ENCODE results near the gene PI4KA. TPM values are rescaled to one million over a fixed set of nuclear protein-coding genes. Genes with fewer than 3 reads are reported as not detected.

Gene PI4KA
- total RNA-seq = 100 to 1,000 TPM in 1 of 2 donors, 10 to 100 TPM in 1; 85.4 to 112 TPM

DNA sequence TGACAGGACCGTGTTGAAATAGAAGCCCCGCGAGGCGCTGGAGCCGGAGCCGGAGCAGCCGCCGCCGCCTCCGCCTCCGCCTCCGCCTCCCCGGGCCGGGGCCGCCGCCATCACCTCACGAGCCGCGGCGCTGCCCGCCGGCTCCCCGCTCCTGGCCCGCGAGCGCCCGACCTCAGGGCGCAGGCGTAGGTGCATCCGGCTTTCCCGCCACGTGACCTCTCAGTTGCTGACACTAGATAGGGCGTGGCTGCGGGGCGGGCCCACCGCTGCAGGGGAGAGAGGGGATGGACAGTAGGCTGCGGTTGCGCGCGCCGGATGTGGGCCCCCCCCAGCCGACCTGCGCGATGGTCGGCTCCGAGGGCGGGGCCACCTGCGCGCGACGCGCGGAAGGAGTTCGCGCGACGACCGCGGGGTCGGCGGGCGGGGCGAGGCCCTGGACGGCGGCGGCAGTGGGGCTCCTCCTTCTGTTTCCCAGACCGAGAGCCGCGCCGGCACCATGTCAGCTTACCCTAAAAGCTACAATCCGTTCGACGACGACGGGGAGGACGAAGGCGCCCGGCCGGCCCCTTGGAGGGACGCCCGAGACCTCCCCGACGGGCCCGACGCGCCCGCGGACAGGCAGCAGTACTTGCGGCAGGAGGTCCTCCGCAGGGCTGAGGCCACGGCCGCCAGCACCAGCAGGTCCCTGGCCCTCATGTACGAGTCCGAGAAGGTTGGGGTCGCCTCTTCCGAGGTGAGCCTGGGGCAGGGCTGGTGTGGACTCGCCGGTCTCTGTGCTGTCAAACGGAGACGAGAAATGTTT is at the start of gene PI4KA, which contains the start of gene SNAP29:
Gene PI4KA, minus strand, starts transcription at position 197 of the 802 bp plus-strand sequence. Its CDS starts 86 bp downstream, at position 111.
Gene SNAP29, plus strand, starts transcription at position 393 of the 802 bp plus-strand sequence. Its CDS starts 104 bp downstream, at position 497.
- no peaks in the 10 kb centered on the region for H3K36me3 ChIP-seq
- H3K4me3 ChIP-seq = peak within 1 kb of the TSS; percentile 84
- H3K27ac ChIP-seq = peak within 1 kb of the TSS; percentile 78 to 89
- ATAC-seq (ENCODE audit: insufficient number of reproducible peaks, low FRiP score, low read depth) (peak; percentile 100), DNase-seq (ENCODE audit: low spot score) (peak; percentile 99)
- no peaks in the 10 kb centered on the region for H3K9me3 ChIP-seq
- TF ChIP-seq, protein P1, sequence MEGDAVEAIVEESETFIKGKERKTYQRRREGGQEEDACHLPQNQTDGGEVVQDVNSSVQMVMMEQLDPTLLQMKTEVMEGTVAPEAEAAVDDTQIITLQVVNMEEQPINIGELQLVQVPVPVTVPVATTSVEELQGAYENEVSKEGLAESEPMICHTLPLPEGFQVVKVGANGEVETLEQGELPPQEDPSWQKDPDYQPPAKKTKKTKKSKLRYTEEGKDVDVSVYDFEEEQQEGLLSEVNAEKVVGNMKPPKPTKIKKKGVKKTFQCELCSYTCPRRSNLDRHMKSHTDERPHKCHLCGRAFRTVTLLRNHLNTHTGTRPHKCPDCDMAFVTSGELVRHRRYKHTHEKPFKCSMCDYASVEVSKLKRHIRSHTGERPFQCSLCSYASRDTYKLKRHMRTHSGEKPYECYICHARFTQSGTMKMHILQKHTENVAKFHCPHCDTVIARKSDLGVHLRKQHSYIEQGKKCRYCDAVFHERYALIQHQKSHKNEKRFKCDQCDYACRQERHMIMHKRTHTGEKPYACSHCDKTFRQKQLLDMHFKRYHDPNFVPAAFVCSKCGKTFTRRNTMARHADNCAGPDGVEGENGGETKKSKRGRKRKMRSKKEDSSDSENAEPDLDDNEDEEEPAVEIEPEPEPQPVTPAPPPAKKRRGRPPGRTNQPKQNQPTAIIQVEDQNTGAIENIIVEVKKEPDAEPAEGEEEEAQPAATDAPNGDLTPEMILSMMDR (IDR thresholded peaks at IDR 0.05) = no peak
- H3K4me1 ChIP-seq (ENCODE audit: control insufficient read depth in 1 of 2, low read depth in 2 of 2) = peaks cover 8 to 34% of the 10 kb centered on the region in 2 donors
- H3K27me3 ChIP-seq (replicated peaks; ENCODE audit: insufficient read depth) = no peaks in the 10 kb centered on the region

DNA sequence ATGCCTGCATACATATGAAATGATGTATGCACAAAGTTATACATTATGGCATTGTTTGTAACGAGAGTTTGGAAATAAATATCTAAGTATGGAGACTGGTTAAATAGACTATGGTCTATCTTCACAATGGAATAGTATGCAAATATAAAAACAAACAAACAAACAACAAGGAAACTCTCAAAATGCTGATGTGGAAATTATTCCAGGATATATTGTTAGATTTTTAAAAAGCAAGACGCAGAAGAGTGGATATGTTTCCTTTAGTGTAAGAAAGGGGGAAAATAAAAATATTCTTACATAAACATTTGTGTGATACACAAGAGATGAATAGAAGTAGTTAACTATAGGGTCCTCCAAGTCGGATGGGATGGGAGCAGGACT is 47.8 kb upstream of the PI4KA start:
- no peak overlapping the region for H3K27ac ChIP-seq
- no peaks in the 10 kb centered on the region for H3K4me1 ChIP-seq (ENCODE audit: control insufficient read depth in 1 of 2, low read depth in 2 of 2)
- ATAC-seq (ENCODE audit: insufficient number of reproducible peaks, low FRiP score, low read depth) = no peak
- no peak overlapping the region for H3K4me3 ChIP-seq
- TF ChIP-seq, protein P1 (IDR thresholded peaks at IDR 0.05) = no peak
- H3K27me3 ChIP-seq (replicated peaks; ENCODE audit: insufficient read depth) = no peaks in the 10 kb centered on the region
- no peak for DNase-seq (ENCODE audit: low spot score)
- H3K36me3 ChIP-seq = no peaks in the 10 kb centered on the region
- H3K9me3 ChIP-seq = no peaks in the 10 kb centered on the region

DNA sequence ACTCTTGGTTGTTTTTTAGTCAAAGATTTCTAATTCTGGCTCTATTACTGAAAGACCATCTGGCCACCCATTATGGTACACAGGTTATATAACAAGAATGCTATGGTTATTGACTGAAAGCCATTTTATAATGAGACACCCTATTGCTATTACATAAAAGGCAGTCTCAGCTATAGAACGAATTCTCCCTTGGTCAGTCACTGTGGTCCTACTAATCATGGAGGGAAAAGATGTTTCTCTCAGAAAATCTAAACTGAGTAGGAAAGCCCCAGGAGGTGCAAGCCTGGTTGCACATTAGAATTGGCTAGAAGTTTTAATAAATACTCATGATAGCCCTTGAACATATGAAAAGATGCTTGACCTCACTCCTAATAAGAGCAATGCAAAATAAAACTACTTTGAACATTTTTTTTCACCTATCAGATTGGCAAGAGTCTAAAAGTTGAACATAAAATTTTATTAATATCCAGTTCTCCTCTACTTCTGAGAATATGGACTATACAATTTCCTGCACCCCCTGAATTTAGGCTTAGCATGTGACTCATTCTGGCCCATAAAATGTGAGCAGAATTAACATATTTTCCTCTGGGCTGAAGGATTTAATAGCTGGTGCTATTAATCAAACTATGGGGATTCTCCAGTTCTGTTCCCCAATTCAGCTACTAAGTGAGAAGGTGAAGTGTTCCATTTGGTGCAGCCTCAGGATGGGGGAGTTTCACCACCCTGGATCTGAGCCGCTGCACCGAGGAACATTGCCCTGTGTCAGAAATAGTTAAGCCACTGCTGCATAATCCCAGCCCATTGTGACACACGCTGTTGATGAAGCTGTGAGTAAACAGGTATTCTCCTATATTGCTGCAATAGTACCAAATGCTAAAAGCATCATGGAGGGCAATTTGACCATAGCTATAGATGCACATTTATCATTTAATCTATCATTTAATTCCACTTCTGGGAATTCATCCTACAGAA is 47.1 kb upstream of the PI4KA start:
- Histone ChIP-seq H3K9me3 (no peaks in the 10 kb centered on the region), H3K27me3 (replicated peaks; ENCODE audit: insufficient read depth) (no peaks in the 10 kb centered on the region), H3K36me3 (no peaks in the 10 kb centered on the region), H3K4me3 (no peak overlapping the region), H3K4me1 (ENCODE audit: control insufficient read depth in 1 of 2, low read depth in 2 of 2) (no peaks in the 10 kb centered on the region), H3K27ac (no peak overlapping the region)
- TF ChIP-seq, protein P1 (IDR thresholded peaks at IDR 0.05) = no peak
- DNase-seq (ENCODE audit: low spot score) (no peak), ATAC-seq (ENCODE audit: insufficient number of reproducible peaks, low FRiP score, low read depth) (no peak)

DNA sequence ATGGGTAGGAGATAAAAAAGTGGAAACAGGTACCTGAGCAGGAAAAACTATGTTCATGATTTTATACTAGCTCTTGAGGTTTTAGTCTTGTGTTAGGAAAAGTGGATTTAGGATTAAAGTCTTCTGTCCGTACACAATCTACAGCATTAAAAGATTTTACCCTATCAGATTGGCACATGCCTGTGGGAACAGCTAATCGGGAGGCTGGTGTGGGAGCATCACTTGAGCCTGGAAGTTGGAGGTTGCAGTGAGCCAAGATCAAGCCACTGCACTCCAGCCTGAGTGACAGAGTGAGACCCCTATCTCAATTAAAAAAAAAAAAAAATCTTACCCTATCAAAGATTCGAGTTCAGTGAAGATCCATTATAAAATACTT is 46.4 kb upstream of the PI4KA start:
- no peak for ATAC-seq (ENCODE audit: insufficient number of reproducible peaks, low FRiP score, low read depth)
- Histone ChIP-seq H3K9me3 (no peaks in the 10 kb centered on the region), H3K27ac (no peak overlapping the region), H3K4me1 (ENCODE audit: control insufficient read depth in 1 of 2, low read depth in 2 of 2) (no peaks in the 10 kb centered on the region), H3K27me3 (replicated peaks; ENCODE audit: insufficient read depth) (no peaks in the 10 kb centered on the region), H3K4me3 (no peak overlapping the region), H3K36me3 (no peaks in the 10 kb centered on the region)
- TF ChIP-seq, protein P1 (IDR thresholded peaks at IDR 0.05) = no peak
- no peak for DNase-seq (ENCODE audit: low spot score)
